PC-3 (cell line): ENCODE measurements around the gene MYO5C. TPM values are rescaled to one million over a fixed set of nuclear protein-coding genes. Genes with fewer than 3 reads are reported as not detected.
A peak's percentile ranks its signal among the peaks of the same experiment; 100 is the strongest.

Experiments used
- ATAC-seq: fragments of 200-7000 bp; cut with Tn5 transposase; 2 replicates; pipeline ENCODE4 v1.9.1; 2020; ENCODE audit warnings: mild to moderate bottlenecking, moderate library complexity
- Bru-seq: library from RNA; stranded (reverse); fragments of 400-500 nt; gene quantifications from one replicate; lab custom pipeline; 2021; lab: Mats Ljungman, UMichigan
- BruChase-seq, 2 experiments: library from RNA; stranded (reverse); fragments of 400-500 nt; gene quantifications; one replicate each; lab custom pipeline; 2021; lab: Mats Ljungman, UMichigan
- BruUV-seq: library from RNA; stranded (reverse); fragments of 400-500 nt; replicated peaks from 2 replicates; lab custom pipeline; 2021; lab: Mats Ljungman, UMichigan
- CTCF ChIA-PET: fragments of 300-600 bp; sonication (Branson Sonifier 250); formaldehyde crosslinking; loops from one replicate; lab custom pipeline; 2022; ENCODE audit warnings: antibody characterized with exemption; lab: Charles Lee
- POLR2A ChIA-PET: fragments of 300-600 bp; sonication (Branson Sonifier 250); formaldehyde crosslinking; loops from one replicate; lab custom pipeline; 2022; ENCODE audit warnings: antibody characterized with exemption; ENCODE audit not compliant: unreplicated experiment; lab: Charles Lee
- DNase-seq: peaks from one replicate; pipeline ENCODE4 v3.0.0-alpha.2; 2015
- H2AFZ ChIP-seq: fragments of 300-600 bp; sonication (generic); 2 replicates; pipeline ENCODE4 v1.6.0; 2016; ENCODE audit warnings: antibody characterized with exemption, low read length
- H3F3A ChIP-seq: fragments of 300-600 bp; sonication (generic); one replicate; pipeline ENCODE4 v1.6.0; 2017; ENCODE audit warnings: antibody characterized with exemption, low read length, control low read depth, mild to moderate bottlenecking; ENCODE audit not compliant: unreplicated experiment
- H3K27ac ChIP-seq: fragments of 300-600 bp; sonication (generic); 2 replicates; pipeline ENCODE4 v1.5.1; 2016; ENCODE audit warnings: mild to moderate bottlenecking, low read length
- H3K27me3 ChIP-seq: fragments of 300-600 bp; sonication (generic); 2 replicates; pipeline ENCODE4 v1.6.1; 2016; ENCODE audit warnings: low read length, mixed read lengths
- H3K36me3 ChIP-seq: fragments of 300-600 bp; sonication (generic); 2 replicates; pipeline ENCODE4 v1.6.1; 2016; ENCODE audit warnings: low read depth, mixed run types, low read length, mixed read lengths
- H3K4me1 ChIP-seq: fragments of 300-600 bp; sonication (generic); 2 replicates; pipeline ENCODE4 v1.5.1; 2016; ENCODE audit warnings: low read length; ENCODE audit not compliant: insufficient read depth
- H3K4me2 ChIP-seq: fragments of 300-600 bp; sonication (generic); 2 replicates; pipeline ENCODE4 v1.6.0; 2016; ENCODE audit warnings: low read length
- H3K4me3 ChIP-seq: fragments of 300-600 bp; sonication (generic); 2 replicates; pipeline ENCODE4 v1.5.1; 2016; ENCODE audit warnings: mild to moderate bottlenecking, low read length, mixed read lengths
- H3K79me2 ChIP-seq: fragments of 300-600 bp; sonication (generic); 2 replicates; pipeline ENCODE4 v1.6.1; 2017; ENCODE audit warnings: low read length, mixed read lengths
- H3K9ac ChIP-seq: fragments of 300-600 bp; sonication (generic); 2 replicates; pipeline ENCODE4 v1.6.0; 2016; ENCODE audit warnings: mild to moderate bottlenecking, low read length
- H3K9me2 ChIP-seq: fragments of 300-600 bp; sonication (generic); replicated peaks from 2 replicates; pipeline ENCODE4 v1.6.1; 2016; ENCODE audit warnings: mixed run types, low read length, mixed read lengths
- H3K9me3 ChIP-seq: fragments of 300-600 bp; sonication (generic); 2 replicates; pipeline ENCODE4 v1.6.1; 2016; ENCODE audit warnings: low read length, mixed read lengths
- H4K20me1 ChIP-seq: fragments of 300-600 bp; sonication (generic); 2 replicates; pipeline ENCODE4 v1.6.1; 2016; ENCODE audit warnings: low read length, mixed read lengths
- EZH2 ChIP-seq: fragments of 300-600 bp; sonication (generic); IDR thresholded peaks from one replicate; pipeline ENCODE4 v1.6.1; 2017; ENCODE audit warnings: antibody characterized with exemption, mild to moderate bottlenecking, low read length; ENCODE audit not compliant: unreplicated experiment
- EZH2phosphoT487 ChIP-seq: fragments of 300-600 bp; sonication (generic); IDR thresholded peaks from 2 replicates; pipeline ENCODE4 v1.6.1; 2018; ENCODE audit warnings: mild to moderate bottlenecking, antibody characterized with exemption, low read length, borderline replicate concordance
- intact Hi-C: fragments of 100-400 bp; cut with micrococcal nuclease; formaldehyde crosslinking; loops from 2 replicates; pipeline ENCODE4 v1.9.0; 2023
- long read RNA-seq: library from polyadenylated mRNA; unstranded; transcript quantifications from one replicate; pipeline ENCODE4 v2.0.0, GENCODE V29; 2021; ENCODE audit not compliant: unreplicated experiment
- total RNA-seq: library from RNA; depleted of rRNA; stranded (reverse); fragments of >200 nt; gene quantifications from 2 replicates; pipeline ENCODE4 v1.2.3, GENCODE V29; 2014; rRNA removed
- TF ChIP-seq, protein P1 (sequence below): fragments of 300-600 bp; sonication (generic); conservative IDR thresholded peaks from 2 replicates; pipeline ENCODE4 v1.5.1; 2017; ENCODE audit warnings: antibody characterized with exemption, low read depth, mild to moderate bottlenecking, low read length

Gene MYO5C
- total RNA-seq = 16.7 and 17.7 TPM in 2 replicates
- Bru-seq, nascent RNA = percentile 84 among the genes with signal in this experiment
- percentile 78 among the genes with signal in this experiment for BruChase-seq, experiment 1, labeled RNA remaining after a 6-hour chase
- BruChase-seq, experiment 2, labeled RNA remaining after a 2-hour chase = percentile 82 among the genes with signal in this experiment
- long read RNA-seq, full-length matches to known transcripts = 9 of 67 reads
- long read RNA-seq, partial matches to known transcripts = 37 of 67 reads
- long read RNA-seq, other reads (novel, unspliced or antisense) = 21 of 67 reads

- DNase-seq = peak; percentile 88
- H3K4me1 ChIP-seq = peaks cover 30% of the 10 kb centered on the region
- H4K20me1 ChIP-seq = no peaks in the 10 kb centered on the region
- peak within 1 kb of the TSS; percentile 51 for H3K27ac ChIP-seq
- intact Hi-C loops = no loop called here
- H3K9me2 ChIP-seq = no peaks in the 10 kb centered on the region
- ChIA-PET CTCF (interaction anchor here (0.6 kb wide), 1 partner anchor 12 kb away, joined by 17 read pairs; no protein-coding TSS in a partner anchor), POLR2A (interaction anchor here (0.7 kb wide), 1 partner anchor 34 kb away, joined by 6 read pairs; no protein-coding TSS in a partner anchor)
- peaks cover 47% of the 10 kb centered on the region for H3K79me2 ChIP-seq
- peak; percentile 91 for ATAC-seq
- no peaks in the 10 kb centered on the region for H3K9me3 ChIP-seq
- no TSS peak for BruUV-seq
- peak within 1 kb of the TSS; percentile 97 for H3K4me2 ChIP-seq
- H3K27me3 ChIP-seq = no peaks in the 10 kb centered on the region
- H3K4me3 ChIP-seq = peak within 1 kb of the TSS; percentile 90
- peak within 1 kb of the TSS; percentile 88 for H3K9ac ChIP-seq
- no peaks in the 10 kb centered on the region for H3F3A ChIP-seq
- H3K36me3 ChIP-seq = no peaks in the 10 kb centered on the region
- H2AFZ ChIP-seq = peak within 1 kb of the TSS; percentile 76
- TF ChIP-seq, protein P1, sequence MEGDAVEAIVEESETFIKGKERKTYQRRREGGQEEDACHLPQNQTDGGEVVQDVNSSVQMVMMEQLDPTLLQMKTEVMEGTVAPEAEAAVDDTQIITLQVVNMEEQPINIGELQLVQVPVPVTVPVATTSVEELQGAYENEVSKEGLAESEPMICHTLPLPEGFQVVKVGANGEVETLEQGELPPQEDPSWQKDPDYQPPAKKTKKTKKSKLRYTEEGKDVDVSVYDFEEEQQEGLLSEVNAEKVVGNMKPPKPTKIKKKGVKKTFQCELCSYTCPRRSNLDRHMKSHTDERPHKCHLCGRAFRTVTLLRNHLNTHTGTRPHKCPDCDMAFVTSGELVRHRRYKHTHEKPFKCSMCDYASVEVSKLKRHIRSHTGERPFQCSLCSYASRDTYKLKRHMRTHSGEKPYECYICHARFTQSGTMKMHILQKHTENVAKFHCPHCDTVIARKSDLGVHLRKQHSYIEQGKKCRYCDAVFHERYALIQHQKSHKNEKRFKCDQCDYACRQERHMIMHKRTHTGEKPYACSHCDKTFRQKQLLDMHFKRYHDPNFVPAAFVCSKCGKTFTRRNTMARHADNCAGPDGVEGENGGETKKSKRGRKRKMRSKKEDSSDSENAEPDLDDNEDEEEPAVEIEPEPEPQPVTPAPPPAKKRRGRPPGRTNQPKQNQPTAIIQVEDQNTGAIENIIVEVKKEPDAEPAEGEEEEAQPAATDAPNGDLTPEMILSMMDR = no peak
- TF ChIP-seq EZH2 (no peak), EZH2phosphoT487 (no peak)
These were observed at the start of gene MYO5C for GRCh38 chr15:52295421-52296001. TSS of gene MYO5C (minus strand) at chr15:52295804. CDS start at chr15:52295636, 168 bp downstream.

- no peaks in the 10 kb centered on the region for H3K4me1 ChIP-seq
- H3K4me2 ChIP-seq = no peak overlapping the region
- 0 out of 2 replicates have a peak, but pooled peaks cover 3% of the 10 kb centered on the region for H3K36me3 ChIP-seq
- no peak overlapping the region for H3K27ac ChIP-seq
- no TSS peak for BruUV-seq
- H3F3A ChIP-seq = no peaks in the 10 kb centered on the region
- no peak overlapping the region for H2AFZ ChIP-seq
- intact Hi-C loops = no loop called here
- H3K9ac ChIP-seq = no peak overlapping the region
- no peak for ATAC-seq
- no peak overlapping the region for H3K4me3 ChIP-seq
- no peaks in the 10 kb centered on the region for H3K27me3 ChIP-seq
- H3K9me3 ChIP-seq = no peaks in the 10 kb centered on the region
- POLR2A ChIA-PET = no interaction called here
- CTCF ChIA-PET = no interaction called here
- no peaks in the 10 kb centered on the region for H4K20me1 ChIP-seq
- no peak for TF ChIP-seq EZH2phosphoT487
- TF ChIP-seq EZH2 = no peak
- TF ChIP-seq, protein P1 = no peak
- DNase-seq = no peak
- H3K79me2 ChIP-seq = no peaks in the 10 kb centered on the region
- H3K9me2 ChIP-seq = no peaks in the 10 kb centered on the region
These were observed 49.0 kb upstream of the MYO5C start for GRCh38 chr15:52344592-52344991.
